ENCODE data around the gene LRRC40.

- TF ChIP-seq EP300 (IDR thresholded peaks at IDR 0.05) = no peak
- TF ChIP-seq CTCF (IDR thresholded peaks at IDR 0.05) = no peak
- TF ChIP-seq POLR2A (IDR thresholded peaks at IDR 0.05) = no peak
- TF ChIP-seq POLR2AphosphoS5 (IDR thresholded peaks at IDR 0.05) = no peak
Observed at GRCh38 chr1:70248729-70249128, 43.4 kb upstream of the LRRC40 start.
